ENCODE measurements around the gene INSL6.
"Not testable (repeated sequence)": the region's sequence is repeated elsewhere in the genome, so short reads cannot be mapped to it uniquely, and the experiment has no call there.

INSL6 gene, protein sequence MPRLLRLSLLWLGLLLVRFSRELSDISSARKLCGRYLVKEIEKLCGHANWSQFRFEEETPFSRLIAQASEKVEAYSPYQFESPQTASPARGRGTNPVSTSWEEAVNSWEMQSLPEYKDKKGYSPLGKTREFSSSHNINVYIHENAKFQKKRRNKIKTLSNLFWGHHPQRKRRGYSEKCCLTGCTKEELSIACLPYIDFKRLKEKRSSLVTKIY

DNA sequence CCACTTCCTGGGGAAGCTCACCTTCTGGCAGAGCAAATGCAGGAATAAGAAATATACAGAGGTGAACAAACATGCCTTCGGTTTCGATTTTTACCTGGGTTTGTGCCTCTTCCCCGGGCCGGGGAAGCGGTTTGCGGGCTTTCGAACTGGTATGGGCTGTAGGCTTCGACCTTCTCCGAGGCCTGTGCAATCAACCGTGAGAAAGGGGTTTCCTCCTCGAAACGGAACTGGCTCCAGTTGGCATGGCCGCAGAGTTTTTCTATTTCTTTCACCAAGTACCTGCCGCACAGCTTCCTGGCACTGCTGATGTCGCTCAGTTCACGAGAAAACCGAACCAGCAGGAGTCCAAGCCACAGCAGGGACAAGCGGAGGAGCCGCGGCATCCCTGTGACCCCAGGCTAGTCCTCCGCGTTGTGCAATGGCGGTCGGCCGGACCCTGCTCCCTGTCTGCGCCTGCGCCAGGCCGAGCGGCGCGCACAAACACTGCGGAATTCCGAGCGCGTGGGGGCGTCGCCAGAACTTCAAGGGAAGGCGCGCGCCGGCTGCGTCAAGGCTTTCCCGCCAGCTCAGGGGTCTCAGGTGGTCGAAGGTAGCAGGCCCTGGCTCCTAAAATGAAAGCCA lies at the start of gene INSL6:
Gene INSL6 (minus strand): TSS at position 420 of the 621 bp plus-strand sequence. CDS start 37 bp downstream, at position 383.
- H3K4me1 ChIP-seq (ENCODE audit: control insufficient read depth, low read depth, low read length): no peaks in the 10 kb centered on the region
- H3K9me3 ChIP-seq (ENCODE audit: control insufficient read depth, low read depth, low read length): no peaks in the 10 kb centered on the region
- no peaks in the 10 kb centered on the region for H3K36me3 ChIP-seq (ENCODE audit: control insufficient read depth, low read depth, low read length)
- no peak within 1 kb of the TSS for H3K4me3 ChIP-seq (ENCODE audit: low read length)
- no peak within 1 kb of the TSS for H3K27ac ChIP-seq (ENCODE audit: low read length)
- no peak within 1 kb of the TSS for H3K9ac ChIP-seq (ENCODE audit: low read length)
- H3K27me3 ChIP-seq (ENCODE audit: control insufficient read depth, insufficient read depth, low read length): no peaks in the 10 kb centered on the region

DNA sequence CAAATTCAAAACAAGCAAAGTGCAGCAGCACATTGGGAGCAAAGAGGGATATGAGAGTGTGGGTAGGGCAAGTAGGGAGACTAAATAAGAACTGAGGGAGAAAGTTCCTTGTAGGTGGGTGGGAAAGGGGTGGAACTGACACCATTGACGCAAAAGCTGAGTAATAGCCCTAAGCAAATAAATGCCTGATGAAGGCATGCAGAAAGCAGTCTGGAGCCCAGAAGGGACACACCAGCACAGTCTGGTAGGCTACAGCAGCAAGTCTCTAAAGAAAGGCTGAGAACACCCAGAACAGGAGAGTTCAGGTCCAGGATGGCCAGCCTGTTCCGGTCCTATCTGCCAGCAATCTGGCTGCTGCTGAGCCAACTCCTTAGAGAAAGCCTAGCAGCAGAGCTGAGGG lies 45.8 kb upstream of the INSL6 start, which contains the start of gene INSL4:
Gene INSL4 (plus strand): TSS at position 208 of the 400 bp plus-strand sequence. CDS start 105 bp downstream, at position 313.
- Histone ChIP-seq H3K27ac (ENCODE audit: low read length) (no peak within 1 kb of the TSS), H3K36me3 (ENCODE audit: control insufficient read depth, low read depth, low read length) (no peaks in the 10 kb centered on the region), H3K27me3 (ENCODE audit: control insufficient read depth, insufficient read depth, low read length) (no peaks in the 10 kb centered on the region), H3K4me3 (ENCODE audit: low read length) (no peak within 1 kb of the TSS), H3K9me3 (ENCODE audit: control insufficient read depth, low read depth, low read length) (no peaks in the 10 kb centered on the region), H3K9ac (ENCODE audit: low read length) (no peak within 1 kb of the TSS), H3K4me1 (ENCODE audit: control insufficient read depth, low read depth, low read length) (no peaks in the 10 kb centered on the region)

DNA sequence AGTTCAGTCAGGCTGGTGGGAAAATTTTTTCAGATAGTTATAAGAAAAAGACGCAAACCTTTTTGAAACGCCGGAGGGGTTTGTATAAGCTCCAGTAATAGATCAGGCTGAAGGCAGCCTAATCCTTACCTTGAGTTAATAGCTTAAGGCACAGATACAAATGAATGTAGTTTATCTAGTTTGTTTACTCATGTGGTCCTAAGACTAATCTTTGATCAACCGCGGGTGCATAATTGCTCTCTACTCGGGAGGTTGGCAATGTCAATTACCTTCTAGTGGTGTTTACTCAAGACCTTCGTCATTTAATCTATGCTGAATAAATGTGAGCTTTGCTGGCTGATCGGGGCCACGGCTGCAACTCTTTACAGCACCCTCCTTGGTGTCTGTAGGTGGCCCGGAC lies 45.1 kb upstream of the INSL6 start:
- no peak overlapping the region for H3K27ac ChIP-seq (ENCODE audit: low read length)
- H3K27me3 ChIP-seq (ENCODE audit: control insufficient read depth, insufficient read depth, low read length): no peaks in the 10 kb centered on the region
- no peaks in the 10 kb centered on the region for H3K9me3 ChIP-seq (ENCODE audit: control insufficient read depth, low read depth, low read length)
- H3K36me3 ChIP-seq (ENCODE audit: control insufficient read depth, low read depth, low read length): no peaks in the 10 kb centered on the region
- H3K9ac ChIP-seq (ENCODE audit: low read length): no peak overlapping the region
- H3K4me3 ChIP-seq (ENCODE audit: low read length): no peak overlapping the region
- H3K4me1 ChIP-seq (ENCODE audit: control insufficient read depth, low read depth, low read length): no peaks in the 10 kb centered on the region

DNA sequence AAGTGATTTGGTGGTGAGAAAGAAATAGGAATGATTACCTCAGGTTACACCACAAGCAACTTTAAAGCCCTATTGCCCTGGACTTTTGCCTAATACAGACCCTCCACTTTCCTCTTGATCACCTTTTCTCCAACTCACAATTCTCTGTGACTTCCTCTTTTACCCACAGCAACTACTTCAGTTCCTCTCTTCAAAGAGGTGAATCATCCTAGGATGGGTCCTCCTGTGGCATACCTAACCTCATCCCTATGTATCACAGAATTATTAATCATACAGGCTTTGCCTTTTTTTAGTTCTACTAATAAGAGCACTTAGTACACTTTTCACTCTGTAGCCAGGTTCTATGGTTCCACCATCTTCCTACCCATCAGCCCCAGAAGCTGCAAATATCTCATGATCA lies 19.6 kb upstream of the INSL6 start:
- no peaks in the 10 kb centered on the region for H3K36me3 ChIP-seq (ENCODE audit: control insufficient read depth, low read depth, low read length)
- H3K9me3 ChIP-seq (ENCODE audit: control insufficient read depth, low read depth, low read length): no peaks in the 10 kb centered on the region
- H3K4me3 ChIP-seq (ENCODE audit: low read length): no peak overlapping the region
- H3K27me3 ChIP-seq (ENCODE audit: control insufficient read depth, insufficient read depth, low read length): no peaks in the 10 kb centered on the region
- no peak overlapping the region for H3K27ac ChIP-seq (ENCODE audit: low read length)
- H3K4me1 ChIP-seq (ENCODE audit: control insufficient read depth, low read depth, low read length): no peaks in the 10 kb centered on the region
- H3K9ac ChIP-seq (ENCODE audit: low read length): no peak overlapping the region

DNA sequence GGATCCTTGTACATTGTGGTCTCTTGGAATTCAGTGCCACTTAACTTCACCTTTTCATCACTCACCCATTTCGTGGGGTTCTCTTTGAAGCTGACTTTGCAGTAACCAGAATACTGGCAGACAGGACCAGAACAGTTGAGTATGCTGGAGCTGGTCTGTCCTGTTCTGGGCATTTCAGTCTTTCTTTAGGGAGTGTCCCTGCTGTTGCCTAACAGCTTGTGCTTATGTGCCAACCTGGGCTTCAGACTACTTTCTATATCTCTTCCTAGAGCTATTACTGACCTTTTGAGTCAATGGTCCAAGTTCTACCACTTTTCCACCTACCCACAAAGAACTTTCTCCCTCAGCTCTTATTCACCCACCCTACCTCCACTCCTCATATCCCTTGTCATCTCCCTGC lies 10.0 kb upstream of the INSL6 start:
- Histone ChIP-seq H3K9ac (ENCODE audit: low read length) (no peak overlapping the region), H3K27ac (ENCODE audit: low read length) (no peak overlapping the region), H3K9me3 (ENCODE audit: control insufficient read depth, low read depth, low read length) (no peaks in the 10 kb centered on the region), H3K4me3 (ENCODE audit: low read length) (no peak overlapping the region), H3K36me3 (ENCODE audit: control insufficient read depth, low read depth, low read length) (no peaks in the 10 kb centered on the region), H3K4me1 (ENCODE audit: control insufficient read depth, low read depth, low read length) (no peaks in the 10 kb centered on the region), H3K27me3 (ENCODE audit: control insufficient read depth, insufficient read depth, low read length) (no peaks in the 10 kb centered on the region)

DNA sequence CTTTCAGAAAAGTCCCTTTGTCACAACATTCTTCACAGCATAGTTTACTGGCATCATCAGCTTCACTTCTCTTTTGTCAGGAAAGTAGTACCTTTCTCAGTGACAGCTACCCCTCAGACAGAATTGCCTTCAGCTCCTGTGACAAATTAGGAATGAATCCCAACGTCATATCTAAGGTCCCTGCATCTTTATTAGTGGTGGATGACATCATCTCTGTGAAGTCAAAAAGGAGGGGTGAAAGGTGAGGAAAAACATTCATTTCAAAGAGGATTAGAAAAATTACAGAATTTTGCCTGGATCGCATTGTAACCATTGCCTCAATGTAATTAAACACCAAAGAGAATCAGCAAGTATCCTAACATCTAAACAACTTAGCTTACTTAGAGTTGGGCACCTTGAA lies 7.9 kb upstream of the INSL6 start:
- no peaks in the 10 kb centered on the region for H3K36me3 ChIP-seq (ENCODE audit: control insufficient read depth, low read depth, low read length)
- H3K9me3 ChIP-seq (ENCODE audit: control insufficient read depth, low read depth, low read length): no peaks in the 10 kb centered on the region
- H3K27ac ChIP-seq (ENCODE audit: low read length): no peak overlapping the region
- no peak overlapping the region for H3K4me3 ChIP-seq (ENCODE audit: low read length)
- no peak overlapping the region for H3K9ac ChIP-seq (ENCODE audit: low read length)
- H3K27me3 ChIP-seq (ENCODE audit: control insufficient read depth, insufficient read depth, low read length): no peaks in the 10 kb centered on the region
- no peaks in the 10 kb centered on the region for H3K4me1 ChIP-seq (ENCODE audit: control insufficient read depth, low read depth, low read length)

DNA sequence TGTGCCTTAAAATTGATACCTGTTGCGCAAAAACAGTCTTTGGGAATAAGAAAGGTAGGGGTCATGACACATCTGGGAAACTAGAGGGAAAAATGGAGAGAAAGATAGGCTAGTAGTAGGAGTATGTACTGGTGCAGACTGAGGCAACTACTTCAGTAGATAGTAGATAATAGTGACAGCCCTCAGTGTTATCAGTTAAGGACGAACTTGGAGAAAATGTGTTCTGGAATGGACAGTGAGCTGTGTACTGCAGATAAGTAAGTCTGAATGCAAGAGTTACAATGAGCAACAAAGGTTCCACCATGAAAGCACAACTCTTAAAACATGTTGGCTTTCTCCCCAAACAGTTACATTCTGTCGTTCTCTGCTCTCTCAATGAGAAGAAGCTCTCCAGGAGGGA lies 6.5 kb upstream of the INSL6 start:
- Histone ChIP-seq H3K27me3 (ENCODE audit: control insufficient read depth, insufficient read depth, low read length) (no peaks in the 10 kb centered on the region), H3K9me3 (ENCODE audit: control insufficient read depth, low read depth, low read length) (no peaks in the 10 kb centered on the region), H3K27ac (ENCODE audit: low read length) (no peak overlapping the region), H3K4me3 (ENCODE audit: low read length) (no peak overlapping the region), H3K36me3 (ENCODE audit: control insufficient read depth, low read depth, low read length) (no peaks in the 10 kb centered on the region), H3K9ac (ENCODE audit: low read length) (no peak overlapping the region), H3K4me1 (ENCODE audit: control insufficient read depth, low read depth, low read length) (no peaks in the 10 kb centered on the region)

DNA sequence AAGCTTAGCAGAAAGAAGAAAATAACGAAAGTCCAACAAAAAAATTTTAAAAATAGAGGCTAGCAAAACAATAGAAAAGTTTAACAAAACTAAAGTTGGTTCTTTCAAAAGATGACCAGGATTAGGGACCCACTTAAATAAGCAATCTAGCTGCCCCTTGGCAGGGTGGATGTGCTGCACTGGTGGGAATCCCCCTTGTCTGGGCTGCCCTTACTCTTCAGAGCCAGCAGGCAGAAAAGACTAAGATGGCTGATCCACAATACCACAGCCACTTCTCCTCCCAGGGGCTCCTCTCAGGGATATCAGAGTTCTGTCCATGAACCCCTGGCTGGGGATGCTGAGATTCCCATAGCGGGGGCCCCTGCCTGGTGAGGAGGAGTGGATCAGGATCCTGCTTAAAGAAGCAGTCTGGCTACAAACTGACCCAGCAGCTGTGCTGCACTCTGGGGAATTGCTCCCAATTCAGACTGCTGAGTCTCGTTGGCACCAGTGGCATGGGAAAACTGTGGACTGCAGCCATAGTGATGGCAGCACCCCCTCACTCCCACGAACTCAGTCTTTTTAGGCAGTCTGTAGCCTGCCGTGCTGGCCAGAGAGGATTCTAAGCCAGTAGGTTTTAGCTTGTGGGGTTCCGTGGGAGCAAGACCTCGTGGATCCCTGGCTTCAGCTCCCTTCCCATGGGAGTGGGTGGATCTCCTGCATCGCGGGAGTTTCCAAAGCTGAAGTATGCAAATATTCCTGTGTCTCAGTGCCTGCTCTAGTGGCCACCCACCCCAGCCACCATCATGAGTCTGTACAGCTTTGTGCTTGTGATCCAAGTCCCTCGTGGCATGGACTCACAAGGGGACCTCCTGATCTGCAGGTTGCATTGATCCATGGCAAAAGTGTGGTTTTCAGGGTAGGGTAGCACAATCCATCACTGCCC lies 2.9 kb upstream of the INSL6 start:
- Histone ChIP-seq H3K27ac (ENCODE audit: low read length) (no peak overlapping the region), H3K9me3 (ENCODE audit: control insufficient read depth, low read depth, low read length) (no peaks in the 10 kb centered on the region), H3K4me1 (ENCODE audit: control insufficient read depth, low read depth, low read length) (no peaks in the 10 kb centered on the region), H3K9ac (ENCODE audit: low read length) (no peak overlapping the region), H3K4me3 (ENCODE audit: low read length) (no peak overlapping the region), H3K36me3 (ENCODE audit: control insufficient read depth, low read depth, low read length) (no peaks in the 10 kb centered on the region), H3K27me3 (ENCODE audit: control insufficient read depth, insufficient read depth, low read length) (no peaks in the 10 kb centered on the region)

DNA sequence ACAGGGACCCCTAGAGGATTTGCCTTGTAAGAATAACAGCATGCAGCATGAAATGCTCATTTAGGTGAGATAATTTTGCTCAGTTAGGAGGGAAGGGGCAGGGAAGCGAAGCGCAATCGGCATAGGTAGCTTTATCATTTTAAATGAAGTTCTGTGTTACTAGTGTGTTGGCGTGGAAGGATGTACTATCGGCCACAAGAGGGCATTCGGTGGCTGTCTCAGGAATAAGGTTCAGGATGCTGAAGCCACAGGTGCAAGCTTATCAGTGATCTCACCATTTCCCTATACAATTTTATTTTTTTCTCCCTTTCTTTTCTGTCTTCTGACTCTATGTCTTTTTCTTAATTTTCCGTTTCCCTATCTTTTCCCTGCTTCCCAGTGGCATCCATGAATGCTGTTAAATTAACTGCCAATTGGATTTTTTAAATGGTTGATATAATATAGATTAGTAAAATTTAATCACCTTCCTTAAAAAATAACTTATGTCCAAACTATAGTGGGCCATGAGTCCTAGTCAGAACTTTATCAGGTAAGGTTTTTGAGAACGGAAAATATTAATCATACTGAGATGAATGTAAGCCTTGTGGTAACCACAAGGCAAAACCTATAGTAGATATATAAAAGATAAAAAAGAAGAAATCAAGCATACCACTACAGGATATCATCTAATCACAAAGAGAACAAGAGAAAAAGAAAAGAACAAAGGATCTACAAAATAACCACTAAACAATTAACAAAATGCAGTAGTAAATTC lies 1.2 kb upstream of the INSL6 start:
- no peaks in the 10 kb centered on the region for H3K27me3 ChIP-seq (ENCODE audit: control insufficient read depth, insufficient read depth, low read length)
- H3K9ac ChIP-seq (ENCODE audit: low read length): no peak overlapping the region
- no peak overlapping the region for H3K27ac ChIP-seq (ENCODE audit: low read length)

DNA sequence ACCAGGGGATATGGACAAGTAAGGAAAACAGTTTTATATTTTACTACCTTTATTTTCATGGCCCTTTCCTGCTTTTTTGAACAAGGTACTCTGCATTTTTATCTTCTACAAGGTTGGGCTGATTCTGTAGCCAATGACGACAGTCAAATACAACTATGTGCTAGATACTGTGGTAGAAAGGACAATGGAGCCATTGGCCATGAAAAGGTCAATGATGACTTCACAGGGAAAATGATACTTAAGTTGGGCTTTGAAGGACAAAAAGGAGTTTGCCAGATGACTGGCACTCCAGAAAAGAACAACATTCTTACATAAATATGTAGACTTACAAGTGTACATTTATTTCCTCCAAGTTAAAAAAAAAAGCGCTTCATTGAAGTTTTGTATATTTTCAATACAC lies 663 bp downstream of the INSL6 start:
- Histone ChIP-seq H3K36me3 (ENCODE audit: control insufficient read depth, low read depth, low read length) (no peaks in the 10 kb centered on the region), H3K4me3 (ENCODE audit: low read length) (no peak overlapping the region), H3K9me3 (ENCODE audit: control insufficient read depth, low read depth, low read length) (no peaks in the 10 kb centered on the region), H3K27me3 (ENCODE audit: control insufficient read depth, insufficient read depth, low read length) (no peaks in the 10 kb centered on the region), H3K27ac (ENCODE audit: low read length) (no peak overlapping the region), H3K9ac (ENCODE audit: low read length) (no peak overlapping the region), H3K4me1 (ENCODE audit: control insufficient read depth, low read depth, low read length) (no peaks in the 10 kb centered on the region)

More for the DNA sequence above, 1.2 kb upstream of the INSL6 start:
- no peaks in the 10 kb centered on the region for H3K9me3 ChIP-seq (ENCODE audit: control insufficient read depth, low read depth, low read length)
- no peak overlapping the region for H3K4me3 ChIP-seq (ENCODE audit: low read length)
- H3K4me1 ChIP-seq (ENCODE audit: control insufficient read depth, low read depth, low read length): no peaks in the 10 kb centered on the region
- H3K36me3 ChIP-seq (ENCODE audit: control insufficient read depth, low read depth, low read length): no peaks in the 10 kb centered on the region

DNA sequence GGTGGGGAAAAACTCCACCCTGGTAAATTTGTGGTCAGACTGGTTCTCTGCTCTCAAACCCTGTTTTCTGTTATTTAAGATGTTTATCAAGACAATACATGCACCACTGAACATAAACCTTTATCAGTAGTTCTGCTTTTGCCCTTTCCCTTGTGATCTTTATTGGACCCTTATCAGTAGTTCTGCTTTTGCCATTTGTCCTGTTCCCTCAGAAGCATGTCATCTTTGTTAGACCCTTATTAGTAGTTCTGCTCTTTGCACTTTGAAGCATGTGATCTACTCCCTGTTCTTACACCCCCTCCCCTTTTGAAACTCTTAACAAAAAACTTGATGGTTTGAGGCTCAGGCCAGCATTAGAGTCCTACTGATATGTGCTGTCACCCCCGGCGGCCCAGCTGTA lies 4.8 kb downstream of the INSL6 start:
- H3K27me3 ChIP-seq (ENCODE audit: control insufficient read depth, insufficient read depth, low read length); H3K9ac ChIP-seq (ENCODE audit: low read length); H3K4me3 ChIP-seq (ENCODE audit: low read length); H3K9me3 ChIP-seq (ENCODE audit: control insufficient read depth, low read depth, low read length); H3K4me1 ChIP-seq (ENCODE audit: control insufficient read depth, low read depth, low read length); H3K27ac ChIP-seq (ENCODE audit: low read length); H3K36me3 ChIP-seq (ENCODE audit: control insufficient read depth, low read depth, low read length): not testable (repeated sequence)

All from iPS-18a (cell line).